Nephron (organoid): ENCODE results near the gene PHF12.

Experiments
- H3K27ac Mint-ChIP-seq, 3 experiments: 2 replicates each; pipeline ENCODE4 v1.8.0; 2020; ENCODE audit warnings: mixed read lengths in 3 of 3, mild to moderate bottlenecking in 2 of 3, moderate library complexity in 1 of 3
- H3K27me3 Mint-ChIP-seq: 2 replicates; pipeline ENCODE4 v1.8.0; 2021; ENCODE audit warnings: low read depth, mild to moderate bottlenecking, moderate library complexity, mixed read lengths
- H3K36me3 Mint-ChIP-seq: 2 replicates; pipeline ENCODE4 v1.8.0; 2020; ENCODE audit warnings: low read depth, mixed read lengths
- H3K4me1 Mint-ChIP-seq: 2 replicates; pipeline ENCODE4 v1.8.0; 2020; ENCODE audit warnings: mixed read lengths
- H3K4me3 Mint-ChIP-seq, 3 experiments: 2 replicates each; pipeline ENCODE4 v1.8.0; 2020; ENCODE audit warnings: mild to moderate bottlenecking in 3 of 3, mixed read lengths in 3 of 3, moderate library complexity in 2 of 3
- H3K9me3 Mint-ChIP-seq: 2 replicates; pipeline ENCODE4 v1.8.0; 2020; ENCODE audit warnings: mixed read lengths
- CTCF ChIP-seq, 3 experiments: fragments of 200-600 bp; sonication (generic); IDR thresholded peaks; one replicate each; pipeline ENCODE4 v1.5.0; 2021; ENCODE audit warnings: antibody characterized with exemption in 3 of 3; ENCODE audit not compliant: unreplicated experiment in 3 of 3

PHF12 gene

DNA sequence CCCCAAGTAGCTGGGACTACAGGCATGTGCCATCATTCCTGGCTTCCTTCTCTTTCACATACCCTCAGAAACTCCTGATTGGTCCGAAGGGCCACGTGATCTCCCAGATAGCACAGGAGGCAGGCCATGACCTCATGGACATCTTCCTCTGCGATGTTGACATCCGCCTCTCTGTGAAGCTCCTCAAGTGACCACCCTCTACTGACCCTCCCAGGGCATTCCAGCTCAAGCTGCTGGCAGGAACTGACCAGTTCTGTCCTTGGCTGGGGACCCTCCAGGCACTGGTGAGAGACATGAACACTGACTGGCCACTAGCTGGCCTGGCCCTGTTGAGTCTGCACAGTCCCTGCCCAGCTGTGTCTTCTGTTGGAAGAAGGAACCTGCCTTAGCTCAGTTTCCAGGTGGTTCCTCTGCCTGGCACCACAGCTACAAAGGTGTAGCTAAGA, 90.9 kb downstream of the PHF12 start:
- H3K36me3 Mint-ChIP-seq: peaks cover 35% of the 10 kb centered on the region
- H3K9me3 Mint-ChIP-seq: no peaks in the 10 kb centered on the region
- H3K4me3 Mint-ChIP-seq: peak overlapping the region in 2 of 3 experiments; percentile 20 to 51
- H3K4me1 Mint-ChIP-seq: no peaks in the 10 kb centered on the region
- TF ChIP-seq CTCF (IDR thresholded peaks at IDR 0.05; ENCODE audit: unreplicated experiment in 3 of 3): no peak
- no peak overlapping the region for H3K27ac Mint-ChIP-seq
- peaks cover 4% of the 10 kb centered on the region for H3K27me3 Mint-ChIP-seq

- H3K36me3 Mint-ChIP-seq: peaks cover 35% of the 10 kb centered on the region
- H3K4me3 Mint-ChIP-seq: peak overlapping the region in 1 of 3 experiments; percentile 38
- H3K9me3 Mint-ChIP-seq: no peaks in the 10 kb centered on the region
- H3K27ac Mint-ChIP-seq: no peak overlapping the region
- no peak for TF ChIP-seq CTCF (IDR thresholded peaks at IDR 0.05; ENCODE audit: unreplicated experiment in 3 of 3)
- peaks cover 9% of the 10 kb centered on the region for H3K4me1 Mint-ChIP-seq
- peaks cover 4% of the 10 kb centered on the region for H3K27me3 Mint-ChIP-seq
Observed at GRCh38 chr17:28858801-28859355, 92.4 kb downstream of the PHF12 start.

DNA sequence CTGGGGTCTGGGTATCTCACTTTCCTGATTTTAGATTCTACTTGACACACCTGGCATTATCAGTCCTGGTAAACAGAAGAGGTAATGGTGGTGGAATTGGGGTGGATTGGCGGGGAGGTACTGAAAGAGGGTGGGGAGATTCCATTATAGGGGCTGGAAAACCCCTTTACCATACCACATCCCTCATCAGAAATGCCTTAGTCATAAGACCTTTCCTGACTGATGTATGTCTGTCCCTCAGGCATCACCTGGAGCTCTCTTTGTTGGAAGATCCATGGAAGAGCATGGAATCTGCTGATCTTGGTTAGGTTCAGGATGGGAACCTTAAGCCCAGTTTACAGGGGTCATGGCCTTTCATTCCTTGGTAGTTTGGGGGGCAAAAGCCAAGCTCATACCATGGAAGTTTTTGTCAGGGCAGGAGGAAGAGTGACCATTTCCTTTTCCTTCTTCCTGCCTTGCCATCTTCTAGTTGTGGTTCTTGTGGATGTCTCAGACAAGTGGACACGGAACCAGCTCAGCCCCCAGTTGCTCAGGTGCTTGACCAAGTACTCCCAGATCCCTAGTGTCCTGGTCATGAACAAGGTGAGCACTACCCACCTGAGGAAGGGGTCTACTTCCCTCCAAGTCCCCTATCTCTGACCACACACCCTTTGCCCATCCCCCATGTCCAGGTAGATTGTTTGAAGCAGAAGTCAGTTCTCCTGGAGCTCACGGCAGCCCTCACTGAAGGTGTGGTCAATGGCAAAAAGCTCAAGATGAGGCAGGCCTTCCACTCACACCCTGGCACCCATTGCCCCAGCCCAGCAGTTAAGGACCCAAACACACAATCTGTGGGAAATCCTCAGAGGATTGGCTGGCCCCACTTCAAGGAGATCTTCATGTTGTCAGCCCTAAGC, 93.2 kb downstream of the PHF12 start:
- Mint-ChIP-seq H3K27ac (no peak overlapping the region), H3K36me3 (peaks cover 35% of the 10 kb centered on the region), H3K9me3 (no peaks in the 10 kb centered on the region), H3K27me3 (peaks cover 4% of the 10 kb centered on the region), H3K4me1 (peaks cover 9% of the 10 kb centered on the region), H3K4me3 (peak overlapping the region; percentile 63 to 83 (median 79))
- TF ChIP-seq CTCF (IDR thresholded peaks at IDR 0.05; ENCODE audit: unreplicated experiment in 3 of 3): no peak

GRCh38 chr17:28856028-28856574, 95.2 kb downstream of the PHF12 start:
- H3K4me3 Mint-ChIP-seq: peak overlapping the region; percentile 86 to 92 (median 91)
- H3K9me3 Mint-ChIP-seq: no peaks in the 10 kb centered on the region
- peaks cover 31% of the 10 kb centered on the region for H3K36me3 Mint-ChIP-seq
- H3K4me1 Mint-ChIP-seq: peaks cover 9% of the 10 kb centered on the region
- no peak for TF ChIP-seq CTCF (IDR thresholded peaks at IDR 0.05; ENCODE audit: unreplicated experiment in 3 of 3)
- H3K27ac Mint-ChIP-seq: no peak overlapping the region
- H3K27me3 Mint-ChIP-seq: no peaks in the 10 kb centered on the region

- H3K27ac Mint-ChIP-seq: peak overlapping the region; percentile 83 to 93 (median 89)
- H3K27me3 Mint-ChIP-seq: no peaks in the 10 kb centered on the region
- no peaks in the 10 kb centered on the region for H3K9me3 Mint-ChIP-seq
- peak overlapping the region; percentile 86 to 92 (median 91) for H3K4me3 Mint-ChIP-seq
- no peak for TF ChIP-seq CTCF (IDR thresholded peaks at IDR 0.05; ENCODE audit: unreplicated experiment in 3 of 3)
- peaks cover 9% of the 10 kb centered on the region for H3K4me1 Mint-ChIP-seq
- H3K36me3 Mint-ChIP-seq: peaks cover 28% of the 10 kb centered on the region
Observed at GRCh38 chr17:28855336-28855679, 96.0 kb downstream of the PHF12 start.
